MM.1S (cell line): ENCODE measurements around the gene PDGFRB.

ENCODE experiments used
- DNase-seq: peaks from one replicate; pipeline ENCODE4 v3.0.0-alpha.2; 2015
- H2AFZ ChIP-seq: fragments of 300-600 bp; sonication (generic); 2 replicates; pipeline ENCODE4 v1.6.0; 2016; ENCODE audit warnings: antibody characterized with exemption, low read length
- H3F3A ChIP-seq: fragments of 300-600 bp; sonication (generic); 2 replicates; pipeline ENCODE4 v1.6.1; 2016; ENCODE audit warnings: mild to moderate bottlenecking, antibody characterized with exemption, low read length, moderate library complexity, mixed read lengths; ENCODE audit not compliant: insufficient read depth
- H3K27ac ChIP-seq: fragments of 300-600 bp; sonication (generic); 2 replicates; pipeline ENCODE4 v1.5.1; 2016; ENCODE audit warnings: mild to moderate bottlenecking, low read length
- H3K27me3 ChIP-seq: fragments of 300-600 bp; sonication (generic); replicated peaks from 2 replicates; pipeline ENCODE4 v1.6.0; 2016; ENCODE audit warnings: low read length; ENCODE audit not compliant: insufficient read depth
- H3K36me3 ChIP-seq: fragments of 300-600 bp; sonication (generic); replicated peaks from 2 replicates; pipeline ENCODE4 v1.6.1; 2016; ENCODE audit warnings: mild to moderate bottlenecking, low read length, mixed read lengths; ENCODE audit not compliant: insufficient read depth
- H3K4me1 ChIP-seq: fragments of 300-600 bp; sonication (generic); 2 replicates; pipeline ENCODE4 v1.6.1; 2016; ENCODE audit warnings: low read length, mixed read lengths
- H3K4me2 ChIP-seq: fragments of 300-600 bp; sonication (generic); 2 replicates; pipeline ENCODE4 v1.6.0; 2016; ENCODE audit warnings: low read depth, low read length
- H3K4me3 ChIP-seq: fragments of 300-600 bp; sonication (generic); 2 replicates; pipeline ENCODE4 v1.5.1; 2016; ENCODE audit warnings: low read length, mixed read lengths
- H3K79me2 ChIP-seq: fragments of 300-600 bp; sonication (generic); 2 replicates; pipeline ENCODE4 v1.6.1; 2016; ENCODE audit warnings: mixed run types, low read length, mixed read lengths
- H3K9ac ChIP-seq: fragments of 300-600 bp; sonication (generic); 2 replicates; pipeline ENCODE4 v1.6.1; 2016; ENCODE audit warnings: low read length, mixed read lengths
- H3K9me2 ChIP-seq: fragments of 300-600 bp; sonication (generic); replicated peaks from 2 replicates; pipeline ENCODE4 v1.6.1; 2016; ENCODE audit warnings: mild to moderate bottlenecking, low read length, mixed read lengths; ENCODE audit not compliant: insufficient read depth
- H3K9me3 ChIP-seq: fragments of 300-600 bp; sonication (generic); replicated peaks from 2 replicates; pipeline ENCODE4 v1.6.1; 2016; ENCODE audit warnings: mild to moderate bottlenecking, low read length, mixed read lengths; ENCODE audit not compliant: insufficient read depth
- H4K20me1 ChIP-seq: fragments of 300-600 bp; sonication (generic); 2 replicates; pipeline ENCODE4 v1.6.1; 2016; ENCODE audit warnings: mild to moderate bottlenecking, low read length, moderate library complexity, mixed read lengths; ENCODE audit not compliant: insufficient read depth
- CTCF ChIP-seq: fragments of 300-600 bp; sonication (generic); IDR thresholded peaks from 2 replicates; pipeline ENCODE4 v1.5.1; 2016; ENCODE audit warnings: antibody characterized with exemption, low read length, mixed read lengths
- EZH2 ChIP-seq: fragments of 300-600 bp; sonication (generic); optimal IDR thresholded peaks from 2 replicates; pipeline ENCODE3; 2017; ENCODE audit warnings: low read depth, mild to moderate bottlenecking, antibody characterized with exemption, low read length, mixed read lengths
- EZH2phosphoT487 ChIP-seq: fragments of 300-600 bp; sonication (generic); IDR thresholded peaks from 2 replicates; pipeline ENCODE4 v1.6.1; 2018; ENCODE audit warnings: antibody characterized with exemption, low read length

PDGFRB gene

GRCh38 chr5:150077060-150077459, 78.6 kb downstream of the PDGFRB start:
- Histone ChIP-seq H3K27me3 (no peaks in the 10 kb centered on the region), H3K4me2 (no peak overlapping the region), H3K9me2 (no peaks in the 10 kb centered on the region), H4K20me1 (no peaks in the 10 kb centered on the region), H3F3A (no peaks in the 10 kb centered on the region), H3K79me2 (no peaks in the 10 kb centered on the region), H3K4me3 (no peak overlapping the region), H3K9ac (no peak overlapping the region), H3K9me3 (no peaks in the 10 kb centered on the region), H3K27ac (no peak overlapping the region), H3K36me3 (no peaks in the 10 kb centered on the region), H3K4me1 (no peaks in the 10 kb centered on the region), H2AFZ (no peak overlapping the region)
- no peak for TF ChIP-seq CTCF
- no peak for TF ChIP-seq EZH2
- TF ChIP-seq EZH2phosphoT487, result no peak
- DNase-seq, result no peak

GRCh38 chr5:150075806-150076205, 79.8 kb downstream of the PDGFRB start:
- H4K20me1 ChIP-seq, result no peaks in the 10 kb centered on the region
- TF ChIP-seq EZH2, result no peak
- H3K79me2 ChIP-seq, result no peaks in the 10 kb centered on the region
- no peaks in the 10 kb centered on the region for H3F3A ChIP-seq
- H3K4me1 ChIP-seq, result no peaks in the 10 kb centered on the region
- H3K9ac ChIP-seq, result no peak overlapping the region
- DNase-seq, result no peak
- H3K9me3 ChIP-seq, result no peaks in the 10 kb centered on the region
- no peak overlapping the region for H3K4me2 ChIP-seq
- H3K27ac ChIP-seq, result no peak overlapping the region
- no peak overlapping the region for H2AFZ ChIP-seq
- no peaks in the 10 kb centered on the region for H3K27me3 ChIP-seq
- no peaks in the 10 kb centered on the region for H3K36me3 ChIP-seq
- no peak overlapping the region for H3K4me3 ChIP-seq
- H3K9me2 ChIP-seq, result no peaks in the 10 kb centered on the region

GRCh38 chr5:150075233-150075632, 80.4 kb downstream of the PDGFRB start:
- Histone ChIP-seq H3K27ac (no peak overlapping the region), H3K4me3 (no peak overlapping the region), H3K27me3 (no peaks in the 10 kb centered on the region), H3K4me1 (no peaks in the 10 kb centered on the region), H3K79me2 (no peaks in the 10 kb centered on the region), H3F3A (no peaks in the 10 kb centered on the region), H4K20me1 (no peaks in the 10 kb centered on the region), H3K9me3 (no peaks in the 10 kb centered on the region), H3K9me2 (no peaks in the 10 kb centered on the region), H3K4me2 (no peak overlapping the region), H3K36me3 (no peaks in the 10 kb centered on the region), H3K9ac (no peak overlapping the region), H2AFZ (no peak overlapping the region)
- DNase-seq, result no peak
- TF ChIP-seq EZH2phosphoT487, result no peak
- TF ChIP-seq EZH2, result no peak
- no peak for TF ChIP-seq CTCF

- H3K4me3 ChIP-seq, result no peak overlapping the region
- H3K27ac ChIP-seq, result no peak overlapping the region
- no peaks in the 10 kb centered on the region for H3K79me2 ChIP-seq
- no peak for TF ChIP-seq EZH2
- no peak for TF ChIP-seq CTCF
- no peak for TF ChIP-seq EZH2phosphoT487
- no peak overlapping the region for H3K4me2 ChIP-seq
- H3K27me3 ChIP-seq, result no peaks in the 10 kb centered on the region
- no peaks in the 10 kb centered on the region for H3K9me2 ChIP-seq
- H3K36me3 ChIP-seq, result no peaks in the 10 kb centered on the region
- no peak overlapping the region for H2AFZ ChIP-seq
- DNase-seq, result no peak
- no peaks in the 10 kb centered on the region for H3K4me1 ChIP-seq
- no peaks in the 10 kb centered on the region for H4K20me1 ChIP-seq
- H3K9me3 ChIP-seq, result no peaks in the 10 kb centered on the region
- H3F3A ChIP-seq, result no peaks in the 10 kb centered on the region
- H3K9ac ChIP-seq, result no peak overlapping the region
Measured at GRCh38 chr5:150073677-150074076, 82.0 kb downstream of the PDGFRB start.
